ENCODE results near the gene DNASE1L3. TPM values are rescaled to one million over a fixed set of nuclear protein-coding genes. Genes with fewer than 3 reads are reported as not detected.

DNASE1L3 gene
- total RNA-seq, 1 experiment from 2014 or later = 0.27 TPM

DNA sequence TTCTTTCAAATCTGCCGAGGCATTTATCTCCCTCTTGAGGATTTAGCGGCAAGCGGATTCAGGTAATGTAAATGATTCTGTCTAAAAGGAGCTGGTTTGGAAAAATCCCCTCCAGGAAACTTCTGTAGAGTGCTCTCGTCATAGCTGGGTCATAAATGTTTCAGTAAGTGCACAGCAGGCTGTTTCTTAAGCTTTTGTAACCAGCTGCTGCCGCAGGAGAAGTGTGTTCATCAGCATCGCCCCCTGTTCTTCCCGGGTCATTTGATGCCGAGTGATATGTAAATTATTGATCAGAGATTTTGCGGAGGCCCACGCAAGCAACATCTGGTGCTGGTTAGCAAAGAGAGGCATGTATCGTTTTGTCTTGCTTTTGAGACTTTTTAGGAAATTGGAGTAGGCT is 53.1 kb downstream of the DNASE1L3 start:
- Mint-ChIP-seq H3K4me3 (ENCODE audit: unreplicated experiment) (no peak overlapping the region), H3K9me3 (ENCODE audit: unreplicated experiment) (no peaks in the 10 kb centered on the region), H3K4me1 (ENCODE audit: low read depth, unreplicated experiment) (peaks cover 15% of the 10 kb centered on the region), H3K27me3 (ENCODE audit: insufficient read depth, unreplicated experiment) (no peaks in the 10 kb centered on the region), H3K36me3 (ENCODE audit: insufficient read depth, unreplicated experiment) (peaks cover 99% of the 10 kb centered on the region), H3K27ac (ENCODE audit: unreplicated experiment) (no peak overlapping the region)
- Histone ChIP-seq H3K27me3 (replicated peaks; ENCODE audit: control insufficient read depth, insufficient read depth, low read length) (no peaks in the 10 kb centered on the region), H3K36me3 (ENCODE audit: control insufficient read depth, insufficient read depth, low read length) (peaks cover 6% of the 10 kb centered on the region), H3K4me3 (ENCODE audit: low read depth, low read length) (no peak overlapping the region), H3K9me3 (no peaks in the 10 kb centered on the region), H3K4me1 (peaks cover 9% of the 10 kb centered on the region)
- no TSS peak for BruUV-seq (replicated peaks)
- POLR2A ChIA-PET = no interaction called here
- intact Hi-C loops (cut with micrococcal nuclease; ENCODE audit: unreplicated experiment) = no loop called here
- DNase-seq = no peak
- CTCF ChIA-PET = no interaction called here
- TF ChIP-seq, protein P1, sequence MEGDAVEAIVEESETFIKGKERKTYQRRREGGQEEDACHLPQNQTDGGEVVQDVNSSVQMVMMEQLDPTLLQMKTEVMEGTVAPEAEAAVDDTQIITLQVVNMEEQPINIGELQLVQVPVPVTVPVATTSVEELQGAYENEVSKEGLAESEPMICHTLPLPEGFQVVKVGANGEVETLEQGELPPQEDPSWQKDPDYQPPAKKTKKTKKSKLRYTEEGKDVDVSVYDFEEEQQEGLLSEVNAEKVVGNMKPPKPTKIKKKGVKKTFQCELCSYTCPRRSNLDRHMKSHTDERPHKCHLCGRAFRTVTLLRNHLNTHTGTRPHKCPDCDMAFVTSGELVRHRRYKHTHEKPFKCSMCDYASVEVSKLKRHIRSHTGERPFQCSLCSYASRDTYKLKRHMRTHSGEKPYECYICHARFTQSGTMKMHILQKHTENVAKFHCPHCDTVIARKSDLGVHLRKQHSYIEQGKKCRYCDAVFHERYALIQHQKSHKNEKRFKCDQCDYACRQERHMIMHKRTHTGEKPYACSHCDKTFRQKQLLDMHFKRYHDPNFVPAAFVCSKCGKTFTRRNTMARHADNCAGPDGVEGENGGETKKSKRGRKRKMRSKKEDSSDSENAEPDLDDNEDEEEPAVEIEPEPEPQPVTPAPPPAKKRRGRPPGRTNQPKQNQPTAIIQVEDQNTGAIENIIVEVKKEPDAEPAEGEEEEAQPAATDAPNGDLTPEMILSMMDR (IDR thresholded peaks at IDR 0.05; ENCODE audit: insufficient read depth in 1 of 2, low read depth in 1 of 2, low read length in 1 of 2, severe bottlenecking in 1 of 2, unreplicated experiment in 1 of 2) = no peak

DNA sequence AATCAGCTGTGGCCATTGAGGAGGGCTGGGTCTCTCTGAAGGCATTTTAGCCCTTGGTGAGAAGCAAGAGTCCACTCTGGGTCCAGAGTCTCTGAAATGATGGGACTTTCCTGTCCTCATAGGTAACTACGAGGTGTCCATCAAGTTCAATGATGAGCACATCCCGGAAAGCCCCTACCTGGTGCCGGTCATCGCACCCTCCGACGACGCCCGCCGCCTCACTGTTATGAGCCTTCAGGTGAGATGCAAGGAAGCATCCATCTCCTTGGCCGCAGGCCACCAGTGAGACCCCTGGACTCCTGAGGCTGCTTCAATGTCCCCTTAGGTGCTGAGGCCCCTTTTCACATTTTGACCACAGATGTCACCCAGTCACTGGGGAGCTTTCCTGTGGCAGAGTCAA is 54.9 kb downstream of the DNASE1L3 start:
- Histone ChIP-seq H3K4me3 (ENCODE audit: low read depth, low read length) (no peak overlapping the region), H3K27me3 (replicated peaks; ENCODE audit: control insufficient read depth, insufficient read depth, low read length) (no peaks in the 10 kb centered on the region), H3K9me3 (no peaks in the 10 kb centered on the region), H3K4me1 (no peaks in the 10 kb centered on the region), H3K36me3 (ENCODE audit: control insufficient read depth, insufficient read depth, low read length) (peaks cover 5% of the 10 kb centered on the region; the same call in 1 of the 2 replicates)
- Mint-ChIP-seq H3K4me1 (ENCODE audit: low read depth, unreplicated experiment) (peaks cover 13% of the 10 kb centered on the region), H3K27me3 (ENCODE audit: insufficient read depth, unreplicated experiment) (no peaks in the 10 kb centered on the region), H3K9me3 (ENCODE audit: unreplicated experiment) (no peaks in the 10 kb centered on the region), H3K4me3 (ENCODE audit: unreplicated experiment) (no peak overlapping the region), H3K27ac (ENCODE audit: unreplicated experiment) (no peak overlapping the region), H3K36me3 (ENCODE audit: insufficient read depth, unreplicated experiment) (peaks cover 99% of the 10 kb centered on the region)
- POLR2A ChIA-PET = no interaction called here
- CTCF ChIA-PET = no interaction called here
- TF ChIP-seq, protein P1 (IDR thresholded peaks at IDR 0.05; ENCODE audit: insufficient read depth in 1 of 2, low read depth in 1 of 2, low read length in 1 of 2, severe bottlenecking in 1 of 2, unreplicated experiment in 1 of 2) = no peak
- intact Hi-C loops (cut with micrococcal nuclease; ENCODE audit: unreplicated experiment) = no loop called here
- DNase-seq = no peak
- no TSS peak for BruUV-seq (replicated peaks)

DNA sequence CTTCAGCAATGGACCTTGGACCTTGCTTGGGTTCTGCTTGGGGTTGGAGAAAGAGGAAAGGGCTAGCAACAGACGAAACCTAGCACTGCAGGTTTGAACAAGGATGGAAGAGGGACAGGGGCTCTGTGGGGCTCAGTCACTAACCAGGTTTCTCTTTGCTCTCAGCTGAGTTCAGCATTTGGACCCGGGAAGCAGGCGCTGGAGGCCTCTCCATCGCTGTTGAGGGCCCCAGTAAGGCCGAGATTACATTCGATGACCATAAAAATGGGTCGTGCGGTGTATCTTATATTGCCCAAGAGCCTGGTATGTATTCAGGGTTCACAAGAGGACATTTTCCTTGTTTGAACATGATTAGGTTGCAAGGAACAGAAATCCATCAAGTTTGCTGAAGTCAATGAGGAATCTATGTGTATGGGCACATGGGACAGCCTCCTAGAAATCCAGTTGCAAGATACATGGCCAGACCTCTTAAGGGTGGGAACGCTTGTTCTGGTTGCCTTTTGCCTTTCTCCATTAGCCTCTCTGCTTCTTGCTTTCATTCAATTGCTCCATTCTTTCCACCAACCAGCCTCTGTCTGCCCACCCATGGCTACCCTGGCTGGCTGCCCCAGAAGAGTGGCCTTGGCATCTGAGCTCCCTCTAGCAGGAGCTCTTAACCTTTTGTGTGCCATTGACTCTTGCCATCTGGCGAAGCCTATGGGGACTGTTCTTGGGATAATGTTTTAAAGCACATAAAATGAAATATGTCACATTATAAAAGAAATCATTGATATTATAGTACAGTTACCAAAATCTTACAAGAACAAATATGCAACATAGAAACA is 55.9 kb downstream of the DNASE1L3 start:
- H3K4me1 ChIP-seq = no peaks in the 10 kb centered on the region
- TF ChIP-seq, protein P1 (IDR thresholded peaks at IDR 0.05; ENCODE audit: insufficient read depth in 1 of 2, low read depth in 1 of 2, low read length in 1 of 2, severe bottlenecking in 1 of 2, unreplicated experiment in 1 of 2) = no peak
- no peak overlapping the region for H3K4me3 ChIP-seq (ENCODE audit: low read depth, low read length)
- no peaks in the 10 kb centered on the region for H3K9me3 ChIP-seq
- intact Hi-C loops (cut with micrococcal nuclease; ENCODE audit: unreplicated experiment) = no loop called here
- no peaks in the 10 kb centered on the region for H3K27me3 ChIP-seq (replicated peaks; ENCODE audit: control insufficient read depth, insufficient read depth, low read length)
- Mint-ChIP-seq H3K4me1 (ENCODE audit: low read depth, unreplicated experiment) (peaks cover 7% of the 10 kb centered on the region), H3K4me3 (ENCODE audit: unreplicated experiment) (no peak overlapping the region), H3K27me3 (ENCODE audit: insufficient read depth, unreplicated experiment) (no peaks in the 10 kb centered on the region), H3K36me3 (ENCODE audit: insufficient read depth, unreplicated experiment) (peaks cover 99% of the 10 kb centered on the region), H3K9me3 (ENCODE audit: unreplicated experiment) (no peaks in the 10 kb centered on the region), H3K27ac (ENCODE audit: unreplicated experiment) (peak overlapping the region; percentile 55)
- POLR2A ChIA-PET = no interaction called here
- CTCF ChIA-PET = interaction anchor here (1.4 kb wide), 1 partner anchor 10 kb away, joined by 3 read pairs; no protein-coding TSS in a partner anchor
- peaks cover 7% of the 10 kb centered on the region; the same call in 1 of the 2 replicates for H3K36me3 ChIP-seq (ENCODE audit: control insufficient read depth, insufficient read depth, low read length)
- DNase-seq = no peak
- no TSS peak for BruUV-seq (replicated peaks)
